Posterior cingulate gyrus (tissue), 11 donors: ENCODE measurements around the gene GIGYF1.
"Not testable (repeated sequence)": the region's sequence is repeated elsewhere in the genome, so short reads cannot be mapped to it uniquely, and the experiment has no call there.

Experiments used
- DNase-seq, 10 donors: peaks; one replicate each; pipeline versions ENCODE4 v3.0.0 to v3.0.0-alpha.2; 2020 to 2021; ENCODE audit warnings: mixed read lengths in 3 of 10
- intact Hi-C: fragments of 100-400 bp; cut with DNase I; formaldehyde crosslinking; loops from one replicate; pipeline ENCODE4 v1.15.1; 2023

The GIGYF1 gene

GRCh38 chr7:100676501-100677306 is 17.3 kb downstream of the GIGYF1 start:
- intact Hi-C loops, result loop anchor here (10.0 kb wide), 1 partner anchor 202 kb away; the partner anchor contains the start of gene TSC22D4
- peak in 1 of 10 donors; percentile 83 for DNase-seq

- intact Hi-C loops, result loop anchor here (10.0 kb wide), 1 partner anchor 201 kb away; the partner anchor contains the start of gene TSC22D4
- peak; percentile 52 to 98 (median 84) for DNase-seq
Observed at GRCh38 chr7:100675581-100676350, 18.3 kb downstream of the GIGYF1 start.

GRCh38 chr7:100675105-100675451 is 19.0 kb downstream of the GIGYF1 start:
- intact Hi-C loops, result loop anchor here (10.0 kb wide), 1 partner anchor 200 kb away; the partner anchor contains the start of gene TSC22D4
- peak in 2 of 10 donors; percentile 40 to 79 for DNase-seq

- DNase-seq, result peak in 1 of 10 donors; percentile 84
- intact Hi-C loops, result loop anchor here (5.0 to 10.0 kb wide), 3 partner anchors 62 to 200 kb away; partner anchors contain the start of genes FBXO24, LRCH4, MOSPD3 and TSC22D4
Observed at GRCh38 chr7:100674411-100675104, 19.5 kb downstream of the GIGYF1 start.

DNA sequence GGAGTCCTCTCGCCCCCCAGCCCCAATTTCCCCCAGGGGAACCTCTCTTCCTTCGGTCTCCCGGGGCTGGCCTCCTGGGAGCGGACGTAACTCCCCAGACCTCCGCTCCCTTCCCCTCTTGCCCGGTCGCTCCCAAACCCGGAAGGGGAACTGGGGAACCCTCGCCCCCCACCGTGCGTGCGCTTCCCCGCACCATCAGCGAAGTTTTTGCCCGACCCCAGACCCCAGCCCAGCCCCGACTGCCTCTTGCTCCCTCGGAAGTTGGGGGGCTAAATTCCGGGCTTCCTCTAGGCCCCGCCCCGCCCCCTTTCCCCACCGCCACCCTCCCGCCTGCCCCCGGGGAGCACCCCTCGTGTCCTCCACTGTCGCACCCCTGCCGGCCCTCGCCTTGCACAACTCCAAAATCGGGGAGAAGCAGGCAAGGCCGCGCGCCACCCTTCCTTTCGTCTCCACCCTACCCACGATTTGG is 20.1 kb downstream of the GIGYF1 start:
- intact Hi-C loops, result loop anchor here (5.0 to 10.0 kb wide), 3 partner anchors 62 to 199 kb away; partner anchors contain the start of genes FBXO24, LRCH4, MOSPD3 and TSC22D4
- DNase-seq, result peak in 3 of 10 donors; percentile 40 to 86 (median 84)

GRCh38 chr7:100673302-100673941 is 20.6 kb downstream of the GIGYF1 start, which contains the start of gene GNB2:
TSS of gene GNB2 (plus strand) at chr7:100673740. CDS start at chr7:100676266, 2,526 bp downstream.
- intact Hi-C loops, result loop anchor here (5.0 to 10.0 kb wide), 3 partner anchors 61 to 199 kb away; partner anchors contain the start of genes FBXO24, LRCH4, MOSPD3 and TSC22D4
- peak; percentile 99 to 100 (median 99) for DNase-seq

DNA sequence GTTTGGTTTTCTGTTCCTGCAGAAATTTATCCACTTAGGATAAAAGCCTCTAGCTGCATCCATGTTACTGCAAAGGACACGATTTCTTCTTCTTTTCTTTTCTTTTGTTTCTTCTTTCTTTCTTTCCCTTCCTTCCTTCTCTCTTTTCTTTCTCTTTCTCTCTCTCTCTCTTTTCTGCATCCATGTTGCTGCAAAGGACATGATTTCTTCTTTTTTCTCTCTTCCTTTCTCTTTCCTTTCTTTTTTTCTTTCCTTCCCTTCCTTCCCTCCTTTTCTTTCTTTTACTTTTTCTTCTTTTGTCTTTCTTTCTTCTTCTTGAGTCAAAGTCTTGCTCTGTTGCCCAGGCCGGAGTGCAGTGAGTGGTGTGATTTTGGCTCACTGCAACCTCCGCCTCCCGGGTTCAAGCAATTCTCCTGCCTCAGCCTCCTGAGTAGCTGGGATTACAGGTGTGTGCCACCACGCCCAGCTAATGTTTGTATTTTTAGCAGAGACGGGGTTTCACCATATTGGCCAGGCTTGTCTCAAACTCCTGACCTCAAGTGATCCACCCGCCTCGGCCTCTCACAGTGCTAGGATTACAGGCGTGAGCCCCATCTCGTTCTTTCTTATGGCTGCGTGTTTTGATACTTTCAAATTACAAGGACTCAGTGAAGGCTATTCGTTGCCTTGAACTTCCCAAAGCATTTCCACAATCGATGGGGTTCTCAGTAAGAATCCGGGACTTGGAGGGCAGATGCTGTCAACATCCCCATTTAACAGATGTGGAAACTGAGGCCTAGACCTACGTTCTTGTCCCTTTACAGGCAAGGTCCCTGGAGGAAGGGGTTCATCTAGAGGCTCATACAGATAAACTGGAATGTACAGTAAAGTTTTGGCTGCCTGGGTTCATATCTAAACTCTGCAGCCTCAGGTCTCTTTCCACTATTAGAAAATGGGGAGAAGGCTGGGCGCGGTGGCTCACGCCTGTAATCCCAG is 22.4 kb downstream of the GIGYF1 start:
- DNase-seq, result peak in 2 of 10 donors; percentile 15 to 53
- intact Hi-C loops, result loop anchor here (2.0 to 10.0 kb wide), 4 partner anchors 15 to 197 kb away; partner anchors contain the start of genes ACTL6B, FBXO24, LRCH4 and MOSPD3

- intact Hi-C loops, result loop anchor here (2.0 to 10.0 kb wide), 4 partner anchors 13 to 195 kb away; partner anchors contain the start of genes ACTL6B, FBXO24, LRCH4 and MOSPD3
- no peak for DNase-seq
Observed at GRCh38 chr7:100670074-100670473, 24.0 kb downstream of the GIGYF1 start.

DNA sequence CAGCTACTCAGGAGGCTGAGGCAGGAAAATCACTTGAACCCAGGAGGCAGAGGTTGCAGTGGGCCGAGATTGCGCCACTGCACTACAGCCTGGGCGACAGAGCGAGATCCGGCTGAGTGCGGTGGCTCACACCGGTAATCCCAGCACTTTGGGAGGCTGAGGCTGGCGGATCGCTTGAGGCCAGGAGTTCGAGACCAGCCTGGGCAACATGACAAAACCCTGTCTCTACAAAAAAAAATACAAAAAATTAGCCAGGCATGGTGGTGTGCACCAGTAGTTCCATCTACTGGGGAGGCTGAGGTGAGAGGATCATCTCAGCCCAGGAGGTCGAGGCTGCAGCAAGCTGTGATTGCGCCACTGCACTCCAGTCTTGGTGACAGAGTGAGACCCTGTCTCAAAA is 24.9 kb downstream of the GIGYF1 start:
- DNase-seq, result peak in 1 of 10 donors; percentile 55

GRCh38 chr7:100668069-100668449 is 26.0 kb downstream of the GIGYF1 start:
- intact Hi-C loops, result no loop called here
- DNase-seq, result no peak

More for the DNA sequence above, 24.9 kb downstream of the GIGYF1 start:
- intact Hi-C loops, result not testable (repeated sequence)

DNA sequence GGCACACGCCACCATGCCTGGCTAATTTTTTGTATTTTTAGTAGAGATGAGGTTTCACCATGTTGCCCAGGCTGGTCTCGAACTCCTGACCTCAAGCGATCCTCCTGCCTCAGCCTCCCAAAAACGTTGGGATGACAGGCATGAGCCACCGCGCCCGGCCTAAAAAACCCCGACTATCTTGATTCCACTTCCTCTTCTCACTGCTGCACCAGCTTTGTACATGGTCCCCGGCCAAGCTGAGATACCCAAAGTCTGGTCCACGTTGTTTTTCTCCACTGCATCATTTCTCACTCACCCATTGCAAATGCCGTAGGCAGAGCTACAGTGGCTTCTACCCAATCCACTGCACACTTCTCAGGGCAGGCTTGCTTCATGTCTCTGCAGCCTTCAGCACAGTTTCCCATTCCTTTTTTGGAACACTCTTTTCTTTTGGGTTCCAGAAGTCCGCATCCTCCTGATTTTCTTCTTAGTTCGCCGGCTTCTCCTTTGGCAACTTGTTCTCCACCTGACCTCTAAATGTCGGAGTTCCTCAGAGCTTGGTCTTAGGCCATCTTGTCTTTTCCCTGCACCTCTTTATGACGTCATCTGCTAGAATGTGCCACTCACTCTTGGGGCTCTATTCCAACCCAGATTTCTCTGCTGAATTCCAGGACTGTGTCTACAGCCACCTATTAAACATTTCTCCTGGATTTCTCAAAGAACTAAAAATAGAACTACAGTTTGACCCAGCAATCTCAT is 26.6 kb downstream of the GIGYF1 start:
- peak in 2 of 10 donors; percentile 24 to 49 for DNase-seq
- intact Hi-C loops, result no loop called here

DNA sequence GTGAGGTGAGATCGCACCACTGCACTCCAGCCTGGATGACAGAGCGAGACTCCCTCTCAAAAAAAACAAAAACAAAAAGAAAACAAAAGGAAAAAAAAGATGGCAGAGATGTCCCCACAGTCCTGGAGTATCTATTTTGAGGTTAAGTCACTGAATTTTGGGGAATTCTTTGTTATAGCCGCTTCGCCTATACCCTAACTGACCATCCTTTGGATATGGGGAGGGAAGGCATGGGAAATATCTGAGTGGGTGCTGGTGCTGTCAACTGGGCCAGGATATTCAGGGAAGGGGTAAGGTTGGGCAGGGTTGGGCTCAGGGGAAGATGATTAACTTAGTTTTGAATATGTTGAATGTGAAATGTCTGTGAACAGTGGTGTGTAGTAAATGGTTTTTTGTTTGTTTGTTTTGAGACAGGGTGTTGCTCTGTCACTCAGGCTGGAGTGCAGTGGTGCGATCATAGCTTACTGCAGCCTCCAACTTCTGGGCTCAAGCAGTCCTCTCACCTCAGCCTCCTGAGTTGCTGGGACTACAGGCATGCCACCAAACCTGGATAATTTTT is 28.8 kb downstream of the GIGYF1 start:
- peak in 1 of 10 donors; percentile 8 for DNase-seq
- intact Hi-C loops, result no loop called here

GRCh38 chr7:100662194-100662776 is 31.8 kb downstream of the GIGYF1 start:
- DNase-seq, result peak in 2 of 10 donors; percentile 34 to 38
- intact Hi-C loops, result not testable (repeated sequence)

- intact Hi-C loops, result loop anchor here (2.0 kb wide), 1 partner anchor 15 kb away; no protein-coding TSS in a partner anchor
- peak; percentile 53 to 98 (median 88) for DNase-seq
Observed at GRCh38 chr7:100655908-100656674, 38.0 kb downstream of the GIGYF1 start, which contains the start of gene ACTL6B. TSS of gene ACTL6B (minus strand) at chr7:100656448. CDS start at chr7:100656354, 94 bp downstream.
